Body of pancreas (tissue), 4 donors: ENCODE results near the gene NFKBIA. TPM values are rescaled to one million over a fixed set of nuclear protein-coding genes. Genes with fewer than 3 reads are reported as not detected.
A peak's percentile ranks its signal among the peaks of the same experiment; 100 is the strongest.

ENCODE experiments used
- ATAC-seq: fragments of 150-250 bp; one replicate; pipeline ENCODE4 v1.9.1; 2016
- DNase-seq, 4 donors: peaks; one replicate each; pipeline ENCODE4 v3.0.0-alpha.2; 2019
- H3K27ac ChIP-seq, 4 donors: fragments of 200-600 bp; sonication (generic); 1 replicate in 3 of 4; 2 replicates in 1 of 4; pipeline versions ENCODE4 v1.5.1 to v1.6.1; 2016 to 2019; ENCODE audit warnings: mild to moderate bottlenecking in 1 of 4, mixed read lengths in 1 of 4, moderate library complexity in 1 of 4
- H3K27me3 ChIP-seq, 2 donors: fragments of 200-600 bp; sonication (generic); one replicate each; pipeline ENCODE4 v1.6.0; 2016; ENCODE audit warnings: mild to moderate bottlenecking in 1 of 2
- H3K36me3 ChIP-seq, 2 donors: fragments of 200-600 bp; sonication (generic); replicated peaks in 1 of 2; 2 replicates each; pipeline ENCODE4 v1.5.1; 2016; ENCODE audit warnings: low read depth in 2 of 2; ENCODE audit not compliant: insufficient read depth in 1 of 2
- H3K4me1 ChIP-seq: fragments of 200-600 bp; sonication (generic); one replicate; pipeline ENCODE4 v1.6.0; 2016
- H3K4me3 ChIP-seq, 2 donors: fragments of 200-600 bp; sonication (generic); 1 replicate in 1 of 2; 2 replicates in 1 of 2; pipeline ENCODE4 v1.5.1; 2016 to 2019
- H3K9me3 ChIP-seq, 3 donors: fragments of 200-600 bp; sonication (generic); 1 replicate in 2 of 3; 2 replicates in 1 of 3; pipeline ENCODE4 v1.5.1; 2016
- POLR2A ChIP-seq, 3 donors: fragments of 450-650 bp; IDR thresholded peaks; one replicate each; pipeline ENCODE4 v1.6.1; 2016; ENCODE audit warnings: antibody characterized with exemption in 3 of 3, mild to moderate bottlenecking in 2 of 3
- WGBS, 2 donors: methylation state at CpG; one replicate each; pipeline ENCODE4 v1.1.5; 2017; 5-methylcytosine and 5-hydroxymethylcytosine counted together
- intact Hi-C: fragments of 100-400 bp; cut with DNase I; formaldehyde crosslinking; loops from one replicate; pipeline ENCODE4 v1.15.1; 2023
- total RNA-seq, 2 donors: library from RNA; depleted of rRNA; stranded (reverse); fragments of >200 nt; gene quantifications; one replicate each; pipeline ENCODE4 v1.1.0, GENCODE V29; 2016
- TF ChIP-seq, protein P1 (sequence below), 7 experiments: fragments of 450-650 bp in 4 of 7; fragments of 200-600 bp in 3 of 7; sonication (generic) in 3 of 7; IDR thresholded peaks; one replicate each; pipeline ENCODE4 v1.5.1; 2016 to 2019; ENCODE audit warnings: antibody characterized with exemption in 7 of 7

NFKBIA gene
- total RNA-seq, 2 donors from 2014 or later: 330 to 345 TPM

- TF ChIP-seq, protein P1, sequence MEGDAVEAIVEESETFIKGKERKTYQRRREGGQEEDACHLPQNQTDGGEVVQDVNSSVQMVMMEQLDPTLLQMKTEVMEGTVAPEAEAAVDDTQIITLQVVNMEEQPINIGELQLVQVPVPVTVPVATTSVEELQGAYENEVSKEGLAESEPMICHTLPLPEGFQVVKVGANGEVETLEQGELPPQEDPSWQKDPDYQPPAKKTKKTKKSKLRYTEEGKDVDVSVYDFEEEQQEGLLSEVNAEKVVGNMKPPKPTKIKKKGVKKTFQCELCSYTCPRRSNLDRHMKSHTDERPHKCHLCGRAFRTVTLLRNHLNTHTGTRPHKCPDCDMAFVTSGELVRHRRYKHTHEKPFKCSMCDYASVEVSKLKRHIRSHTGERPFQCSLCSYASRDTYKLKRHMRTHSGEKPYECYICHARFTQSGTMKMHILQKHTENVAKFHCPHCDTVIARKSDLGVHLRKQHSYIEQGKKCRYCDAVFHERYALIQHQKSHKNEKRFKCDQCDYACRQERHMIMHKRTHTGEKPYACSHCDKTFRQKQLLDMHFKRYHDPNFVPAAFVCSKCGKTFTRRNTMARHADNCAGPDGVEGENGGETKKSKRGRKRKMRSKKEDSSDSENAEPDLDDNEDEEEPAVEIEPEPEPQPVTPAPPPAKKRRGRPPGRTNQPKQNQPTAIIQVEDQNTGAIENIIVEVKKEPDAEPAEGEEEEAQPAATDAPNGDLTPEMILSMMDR (IDR thresholded peaks at IDR 0.05): no peak
- TF ChIP-seq POLR2A (IDR thresholded peaks at IDR 0.05): no peak
- H3K27me3 ChIP-seq: no peaks in the 10 kb centered on the region
- 38 to 61% methylated on average over 2 of the region's 2 CpGs for whole genome bisulfite sequencing, 2 donors
- DNase-seq: no peak
- no peak overlapping the region for H3K4me3 ChIP-seq
- peaks cover 15 to 22% of the 10 kb centered on the region in 2 donors for H3K36me3 ChIP-seq
- H3K4me1 ChIP-seq: peaks cover 24% of the 10 kb centered on the region
- H3K9me3 ChIP-seq: no peaks in the 10 kb centered on the region
- ATAC-seq: no peak
- peak overlapping the region in 3 of 4 donors; percentile 100 for H3K27ac ChIP-seq
- intact Hi-C loops: no loop called here
Measured at GRCh38 chr14:35406090-35406489, 1.5 kb upstream of the NFKBIA start.

DNA sequence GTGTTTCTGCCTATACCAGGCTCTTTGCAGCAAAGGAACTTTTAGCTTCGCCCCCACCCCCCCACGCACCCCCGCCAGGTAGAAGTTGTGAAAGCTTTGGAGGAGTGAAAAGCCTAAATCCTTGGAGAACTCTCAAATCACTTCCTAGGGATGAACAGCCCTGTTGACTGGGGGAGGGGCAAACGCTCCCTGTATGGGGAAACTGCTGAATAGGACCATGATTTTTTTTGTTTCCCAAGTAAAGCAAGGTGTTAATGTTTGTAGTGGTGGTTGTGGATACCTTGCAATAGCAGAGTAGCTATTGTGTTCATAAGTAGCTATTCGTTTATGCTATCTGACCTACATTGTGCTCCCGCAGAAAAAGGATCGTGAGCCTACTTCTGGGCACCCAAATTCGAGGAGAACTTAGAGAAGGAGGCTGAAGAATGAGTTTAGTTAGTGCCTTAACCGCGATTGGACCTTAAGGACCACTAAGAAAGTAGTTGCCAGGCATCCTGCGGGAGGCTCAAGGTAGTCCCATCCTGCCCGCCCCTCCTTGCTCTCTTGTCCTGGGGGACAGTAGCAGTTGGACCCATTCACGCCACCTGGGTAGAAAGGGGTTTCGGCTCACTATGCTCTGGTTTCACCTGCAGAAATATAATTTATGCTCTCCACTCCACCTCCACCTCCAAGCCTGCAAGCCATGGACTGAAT, 901 bp upstream of the NFKBIA start:
- no peaks in the 10 kb centered on the region for H3K27me3 ChIP-seq
- H3K4me1 ChIP-seq: peaks cover 31% of the 10 kb centered on the region
- no peaks in the 10 kb centered on the region for H3K9me3 ChIP-seq
- no peak for ATAC-seq
- H3K36me3 ChIP-seq: peaks cover 18 to 26% of the 10 kb centered on the region in 2 donors
- intact Hi-C loops: no loop called here
- H3K27ac ChIP-seq: peak overlapping the region; percentile 100
- H3K4me3 ChIP-seq: peak overlapping the region; percentile 66 to 78
- no peak for TF ChIP-seq POLR2A (IDR thresholded peaks at IDR 0.05)
- TF ChIP-seq, protein P1 (IDR thresholded peaks at IDR 0.05): no peak
- DNase-seq: peak in 2 of 4 donors; percentile 42 to 54
- 29 to 35% methylated on average over 13 to 14 of the region's 14 CpGs for WGBS, 2 donors

GRCh38 chr14:35403603-35404448, 723 bp downstream of the NFKBIA start:
- 1% methylated on average over 16 to 41 of the region's 81 CpGs for WGBS, 2 donors
- intact Hi-C loops: no loop called here
- H3K36me3 ChIP-seq: peaks cover 19 to 26% of the 10 kb centered on the region in 2 donors
- peak overlapping the region; percentile 66 to 78 for H3K4me3 ChIP-seq
- ATAC-seq (peak; percentile 83), DNase-seq (peak; percentile 98 to 99 (median 98))
- no peaks in the 10 kb centered on the region for H3K9me3 ChIP-seq
- peaks cover 43% of the 10 kb centered on the region for H3K4me1 ChIP-seq
- TF ChIP-seq, protein P1 (IDR thresholded peaks at IDR 0.05): peak in 4 of 7 experiments; percentile 11 to 40 (median 24)
- TF ChIP-seq POLR2A (IDR thresholded peaks at IDR 0.05): peak in 2 of 3 donors; percentile 57 to 67
- H3K27me3 ChIP-seq: no peaks in the 10 kb centered on the region
- H3K27ac ChIP-seq: peak overlapping the region; percentile 100

DNA sequence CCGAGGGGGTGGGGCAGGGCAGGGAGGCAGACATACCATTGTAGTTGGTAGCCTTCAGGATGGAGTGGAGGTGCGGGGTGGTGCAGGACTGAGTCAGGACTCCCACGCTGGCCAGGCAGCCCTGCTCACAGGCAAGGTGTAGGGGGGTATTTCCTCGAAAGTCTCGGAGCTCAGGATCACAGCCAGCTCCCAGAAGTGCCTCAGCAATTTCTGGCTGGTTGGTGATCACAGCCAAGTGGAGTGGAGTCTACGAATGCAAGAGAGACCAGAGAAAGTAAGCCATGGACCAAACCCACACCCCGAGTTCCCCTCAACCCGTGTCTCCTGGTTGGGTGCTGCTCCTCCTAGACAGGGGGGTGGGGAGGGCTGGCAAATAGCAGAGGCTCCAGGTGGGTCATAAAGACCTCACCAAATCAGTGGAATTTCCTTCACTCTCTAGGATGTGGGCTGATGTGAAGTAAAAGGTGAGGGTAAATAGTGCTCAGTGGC, 1.4 kb downstream of the NFKBIA start:
- Histone ChIP-seq H3K36me3 (peaks cover 19 to 26% of the 10 kb centered on the region in 2 donors), H3K27ac (peak overlapping the region; percentile 75 to 100 (median 100)), H3K4me1 (peaks cover 50% of the 10 kb centered on the region), H3K27me3 (no peaks in the 10 kb centered on the region), H3K4me3 (peak overlapping the region; percentile 54 to 66), H3K9me3 (no peaks in the 10 kb centered on the region)
- intact Hi-C loops: no loop called here
- WGBS, 2 donors: 0 to 2% methylated on average over 4 to 8 of the region's 8 CpGs
- TF ChIP-seq POLR2A (IDR thresholded peaks at IDR 0.05): no peak
- TF ChIP-seq, protein P1 (IDR thresholded peaks at IDR 0.05): no peak
- DNase-seq (peak in 3 of 4 donors; percentile 24 to 46 (median 39)), ATAC-seq (no peak)
